ENCODE results near the gene TMEM178B.
"Not testable (repeated sequence)": the region's sequence is repeated elsewhere in the genome, so short reads cannot be mapped to it uniquely, and the experiment has no call there.

The TMEM178B gene

DNA sequence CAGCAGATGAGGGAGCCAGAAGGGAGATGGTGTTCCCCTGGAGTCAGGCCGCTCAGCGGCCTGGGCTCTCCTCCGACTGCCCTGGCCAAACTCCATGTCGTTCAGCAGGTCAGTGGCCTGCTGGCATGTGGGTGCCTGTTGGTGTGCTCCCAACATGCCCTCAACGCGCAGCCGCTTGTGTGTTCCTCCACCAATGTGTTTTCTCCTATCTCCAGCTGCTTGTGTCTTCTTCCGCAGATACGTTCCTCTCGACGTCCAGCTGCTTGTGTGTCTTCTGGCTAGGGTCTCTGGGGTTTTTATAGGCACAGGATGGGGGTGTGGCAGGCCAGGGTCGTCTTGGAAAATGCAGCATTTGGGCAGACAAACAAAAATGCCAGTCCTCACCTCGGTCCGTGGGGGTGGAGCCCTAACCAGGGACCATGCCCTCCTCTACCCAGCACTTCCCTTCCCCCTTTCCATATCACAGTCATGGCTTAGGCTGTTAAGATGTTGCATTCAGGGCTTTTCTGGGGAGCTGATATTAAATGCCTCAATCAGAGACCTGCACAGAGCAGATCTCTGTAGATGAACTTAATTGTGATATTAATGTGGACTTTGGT lies 111.6 kb downstream of the TMEM178B start:
- DNase-seq, result no peak

DNA sequence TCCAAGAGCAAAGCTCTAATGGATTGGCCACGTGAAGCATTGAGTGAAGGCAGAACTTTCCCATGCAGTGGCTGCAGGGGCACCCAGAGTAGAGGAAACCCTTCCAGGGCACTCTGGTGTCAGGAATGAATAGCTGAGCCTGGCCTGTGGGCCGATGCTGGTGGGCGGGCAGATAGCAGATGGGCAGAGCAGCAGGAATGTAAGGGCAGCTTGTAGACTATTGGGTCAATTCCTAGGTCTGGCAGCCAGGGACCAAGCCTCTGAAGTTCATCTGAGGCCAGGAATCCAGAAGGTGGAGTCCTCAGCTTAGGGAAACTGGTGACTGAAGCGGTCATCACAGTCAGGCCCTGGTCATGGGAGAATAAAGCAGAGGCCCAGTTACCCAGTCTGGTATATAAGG lies 115.4 kb downstream of the TMEM178B start:
- DNase-seq, result no peak

DNA sequence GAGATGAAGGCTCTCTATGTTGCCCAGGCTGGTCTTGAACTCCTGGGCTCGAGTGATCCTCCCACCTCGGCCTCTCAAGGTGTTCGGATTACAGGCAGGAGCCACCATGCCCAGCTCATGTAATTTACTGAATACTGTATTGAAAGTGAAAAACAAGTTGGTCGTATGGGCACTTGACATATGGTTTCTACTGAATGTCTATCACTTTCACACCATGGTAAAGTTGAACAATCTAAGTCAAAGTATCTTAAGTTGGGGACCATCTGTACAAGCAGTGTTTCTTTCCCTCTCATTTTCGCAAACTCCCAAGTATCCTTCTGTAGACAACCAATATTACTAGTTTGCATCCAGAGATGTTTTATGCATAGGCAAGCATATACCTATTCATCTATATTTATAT lies 116.6 kb downstream of the TMEM178B start:
- no peak for DNase-seq

DNA sequence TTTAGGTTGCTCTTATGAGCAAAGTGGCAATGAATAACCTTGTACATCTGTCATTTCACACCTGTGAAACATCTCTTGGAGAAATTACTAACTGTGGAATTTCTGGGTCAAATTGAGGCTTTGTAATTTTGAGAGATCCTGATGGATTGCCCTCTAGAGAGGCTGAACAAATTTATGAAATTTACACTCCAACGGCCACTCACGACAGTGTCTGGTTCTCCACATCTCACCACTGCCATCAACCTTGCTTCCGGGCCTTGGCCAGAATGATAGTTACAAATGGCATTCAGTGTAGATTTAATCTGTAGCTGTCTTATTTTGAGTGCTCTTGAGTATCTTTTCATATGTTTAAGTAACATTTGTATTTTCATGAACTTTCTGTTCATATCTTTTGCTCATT lies 117.4 kb downstream of the TMEM178B start:
- no peak for DNase-seq

DNA sequence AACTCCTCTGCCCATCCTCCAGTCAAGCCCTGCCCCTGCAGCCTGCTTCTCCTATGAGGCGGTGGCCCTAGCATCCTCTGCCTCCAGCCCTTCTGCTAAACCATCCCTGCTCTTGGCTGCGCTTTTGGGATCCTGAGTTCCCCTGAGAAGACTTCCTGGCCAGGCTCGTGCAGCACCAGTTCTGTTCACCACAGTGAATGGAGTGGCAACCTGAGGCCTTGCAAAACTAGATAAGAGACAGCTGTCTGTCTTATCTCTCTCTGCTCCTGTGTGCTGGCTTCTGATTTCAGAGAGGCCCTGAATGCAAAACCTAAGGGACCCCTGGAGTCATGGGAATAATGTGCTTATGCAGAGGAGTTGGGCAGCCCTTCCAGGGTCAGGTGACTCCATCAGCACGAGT lies 119.2 kb downstream of the TMEM178B start:
- DNase-seq, result no peak

DNA sequence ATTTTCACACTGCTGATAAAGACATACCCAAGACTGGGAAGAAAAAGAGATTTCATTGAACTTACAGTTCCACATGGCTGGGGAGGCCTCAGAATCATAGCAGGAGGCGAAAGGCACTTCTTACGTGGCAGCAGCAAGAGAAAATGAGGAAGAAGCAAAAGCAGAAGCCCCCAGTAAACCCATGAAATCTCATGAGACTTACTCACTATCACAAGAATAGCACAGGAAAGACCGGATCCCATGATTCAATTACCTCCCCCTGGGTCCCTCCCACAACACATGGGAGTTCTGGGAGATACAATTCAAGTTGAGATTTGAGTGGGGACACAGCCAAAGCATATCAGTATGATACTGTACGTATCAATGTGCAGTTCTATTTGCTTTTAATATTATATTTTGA lies 121.9 kb downstream of the TMEM178B start:
- not testable (repeated sequence) for DNase-seq

DNA sequence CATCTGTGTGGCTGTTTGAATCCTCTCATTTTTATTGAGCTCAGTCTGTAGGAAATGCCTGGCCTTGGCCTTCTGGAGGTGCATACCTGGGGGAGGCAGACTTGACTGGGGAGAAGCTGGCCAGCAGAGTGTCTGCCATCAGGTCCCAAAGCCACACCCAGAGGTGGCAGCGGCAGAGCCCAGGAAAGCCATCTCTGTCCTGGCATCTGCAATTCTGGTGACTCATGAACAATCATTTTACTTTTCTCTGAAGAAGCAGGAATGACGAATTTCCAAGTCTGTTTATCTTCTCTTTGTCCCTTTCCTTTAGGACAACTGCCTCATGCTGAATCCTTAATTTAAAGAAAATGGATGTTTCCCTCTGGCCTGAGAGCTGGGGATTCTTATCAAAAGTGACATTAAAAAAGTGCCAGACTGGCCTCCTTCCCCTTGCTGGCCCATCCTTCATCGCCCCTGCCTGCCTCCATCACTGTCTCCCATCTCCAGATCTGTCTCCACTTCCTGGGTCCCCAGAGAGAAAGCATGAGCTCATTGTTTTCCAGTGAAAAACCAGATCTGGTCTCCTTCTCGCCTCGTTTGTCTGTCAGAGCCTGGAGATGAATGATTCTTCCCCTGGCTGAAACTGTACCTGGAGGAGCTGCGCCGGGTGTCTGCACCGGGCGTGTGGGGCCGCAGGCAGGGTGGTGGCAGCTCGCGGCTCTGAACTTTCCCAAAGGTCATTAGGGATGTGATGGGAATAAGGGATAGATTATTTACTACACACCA lies 124.5 kb downstream of the TMEM178B start:
- no peak for DNase-seq

DNA sequence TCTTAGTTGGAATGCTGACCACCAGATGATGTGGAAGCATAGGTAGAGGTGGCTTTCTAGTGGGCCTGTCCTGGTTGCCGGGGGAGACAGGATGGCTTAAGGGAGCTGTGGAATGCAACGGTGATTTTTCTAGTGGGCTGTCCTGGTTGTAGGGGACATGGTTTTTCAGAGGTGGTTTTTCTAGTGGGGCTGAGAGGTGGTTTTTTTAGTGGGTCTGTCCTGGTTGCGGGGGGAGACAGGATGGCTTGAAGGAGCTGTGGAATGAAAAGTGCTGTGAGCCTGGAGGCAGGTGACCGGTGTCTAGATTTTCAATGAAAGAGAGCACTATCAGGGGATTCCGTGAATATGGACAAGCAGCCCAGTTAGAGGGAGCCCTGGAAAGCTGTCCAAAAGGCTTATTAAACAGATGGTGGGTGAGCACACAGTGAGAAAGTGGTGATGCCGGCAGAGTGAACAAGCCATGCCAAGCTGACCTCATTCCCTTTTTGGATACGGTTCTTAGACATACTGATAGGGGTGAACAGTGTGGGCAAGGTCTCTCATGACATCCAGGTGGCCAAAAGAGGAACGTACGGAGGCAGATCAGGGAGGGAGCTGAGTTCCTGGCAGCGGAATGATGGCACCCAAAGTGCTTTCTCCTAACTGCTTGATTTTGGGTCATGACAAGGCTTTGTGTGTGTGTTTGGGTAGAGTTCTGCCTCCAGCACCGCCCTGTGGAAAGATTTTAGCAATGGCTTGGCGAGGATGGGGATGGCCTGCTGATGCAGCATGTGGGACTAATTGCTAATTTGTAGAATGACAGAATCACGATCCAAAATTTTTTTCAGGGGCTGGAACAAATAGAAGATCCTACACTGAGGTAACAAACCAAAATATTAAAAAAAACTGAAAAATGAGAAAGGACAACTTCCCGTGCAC lies 126.6 kb downstream of the TMEM178B start:
- DNase-seq, result no peak

DNA sequence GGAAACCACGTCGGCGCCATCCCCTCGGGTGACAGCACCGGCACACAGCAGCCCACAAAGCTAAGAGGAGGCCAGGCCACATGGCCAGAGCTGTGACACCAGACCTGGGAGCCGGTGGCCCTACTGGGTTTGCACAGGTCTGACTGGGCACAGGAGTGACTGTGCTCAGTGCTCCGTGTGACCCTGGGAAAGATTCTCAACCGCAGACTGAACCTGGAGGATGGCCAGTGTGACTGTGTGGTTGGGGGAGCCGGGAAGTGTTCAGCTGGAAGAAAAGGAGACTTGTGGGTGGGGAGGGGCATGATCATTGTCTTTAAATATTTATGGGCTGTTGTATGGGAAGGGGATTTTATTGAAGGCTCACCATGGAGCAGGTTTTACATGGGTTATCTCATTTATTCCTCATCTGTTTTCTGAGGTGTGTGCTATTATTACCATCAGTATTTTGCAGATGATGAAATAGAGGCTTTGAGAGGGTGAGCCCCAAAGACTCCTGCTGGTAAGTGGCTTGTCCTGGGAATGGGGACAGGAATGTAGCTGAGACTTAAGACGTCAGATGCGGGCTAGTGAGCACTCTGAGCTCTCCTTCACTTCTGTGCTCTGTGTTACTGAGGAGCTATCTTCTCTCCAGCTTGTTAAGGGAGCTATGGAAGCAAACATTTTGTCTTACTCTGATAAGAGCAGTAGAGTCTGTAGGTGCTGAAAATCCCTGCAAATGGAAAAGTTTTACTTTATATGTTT lies 127.5 kb downstream of the TMEM178B start:
- no peak for DNase-seq

DNA sequence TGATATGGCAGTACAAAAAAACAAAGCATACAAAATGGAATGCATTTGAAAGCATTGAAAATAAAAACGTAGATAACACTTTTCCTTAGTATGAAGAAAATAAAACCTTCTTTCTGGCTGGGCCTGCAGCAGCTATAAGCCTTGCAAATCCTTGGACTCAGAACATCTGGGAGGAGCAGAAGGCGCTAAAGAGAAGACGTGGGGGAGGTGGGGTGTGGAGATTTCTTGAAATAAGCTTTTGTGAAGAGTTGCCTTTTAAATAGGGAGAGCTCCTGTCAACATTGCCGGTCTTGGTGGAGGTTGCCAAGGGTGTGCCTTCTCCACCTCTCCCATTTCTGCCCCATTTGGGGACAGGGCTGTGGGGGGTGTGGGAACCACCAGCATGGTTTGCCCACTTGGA lies 128.7 kb downstream of the TMEM178B start:
- no peak for DNase-seq

DNA sequence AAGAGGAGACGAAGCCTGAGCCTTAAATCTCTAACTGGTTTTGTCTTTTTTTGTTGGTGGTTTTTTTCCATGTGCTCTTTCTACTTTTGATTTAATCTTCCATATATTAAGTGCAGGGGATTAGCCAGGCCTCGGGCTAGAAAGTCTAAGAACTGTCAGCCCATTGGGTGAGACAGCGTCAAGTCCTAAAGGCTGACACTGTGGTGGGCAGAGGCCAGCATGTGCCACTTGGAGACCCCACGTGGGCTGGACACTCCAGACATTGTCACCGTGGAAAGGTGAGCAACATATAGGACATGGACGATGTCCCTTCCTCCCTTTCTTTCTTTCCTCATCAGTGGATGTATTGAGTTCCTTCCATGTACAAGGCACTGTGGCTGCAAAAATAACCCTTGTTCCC lies 129.3 kb downstream of the TMEM178B start:
- no peak for DNase-seq

DNA sequence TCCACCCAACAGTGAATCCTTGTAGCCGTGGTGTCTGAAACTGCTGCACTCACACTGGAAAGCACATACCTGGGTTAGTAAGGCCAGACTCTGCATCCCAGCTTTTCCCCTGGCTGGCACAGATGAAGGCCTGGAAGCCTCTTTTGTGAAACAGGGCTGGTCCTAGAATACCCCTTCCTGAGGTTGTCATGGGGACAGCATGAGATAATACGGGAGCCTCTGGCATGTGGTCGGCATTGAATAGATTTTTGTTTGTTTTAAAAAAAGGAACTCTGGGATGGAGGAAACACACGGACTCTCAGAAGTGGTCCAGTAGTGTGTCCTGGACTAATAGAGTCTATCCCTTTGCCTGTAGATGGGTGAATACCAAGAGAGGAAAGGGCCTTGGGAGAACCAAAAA lies 129.7 kb downstream of the TMEM178B start:
- DNase-seq, result no peak

DNA sequence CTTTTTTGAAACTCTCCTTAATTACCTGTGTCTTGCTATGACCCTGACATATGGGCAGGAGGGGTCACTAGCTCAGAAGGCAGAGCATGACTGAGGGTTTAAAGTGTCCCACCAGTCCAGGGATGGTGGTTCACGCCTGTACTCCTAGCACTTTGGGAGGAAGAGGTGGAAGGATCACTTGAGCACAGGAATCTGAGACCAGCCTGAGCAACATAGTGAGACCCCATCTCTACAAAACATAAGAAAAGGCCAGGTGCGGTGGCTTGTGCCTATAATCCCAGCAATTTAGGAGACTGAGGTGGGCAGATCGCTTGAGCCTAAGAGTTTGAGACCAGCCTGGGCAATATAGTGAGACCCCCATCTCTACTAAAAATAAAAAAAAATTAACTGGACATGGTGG lies 133.8 kb downstream of the TMEM178B start:
- no peak for DNase-seq

DNA sequence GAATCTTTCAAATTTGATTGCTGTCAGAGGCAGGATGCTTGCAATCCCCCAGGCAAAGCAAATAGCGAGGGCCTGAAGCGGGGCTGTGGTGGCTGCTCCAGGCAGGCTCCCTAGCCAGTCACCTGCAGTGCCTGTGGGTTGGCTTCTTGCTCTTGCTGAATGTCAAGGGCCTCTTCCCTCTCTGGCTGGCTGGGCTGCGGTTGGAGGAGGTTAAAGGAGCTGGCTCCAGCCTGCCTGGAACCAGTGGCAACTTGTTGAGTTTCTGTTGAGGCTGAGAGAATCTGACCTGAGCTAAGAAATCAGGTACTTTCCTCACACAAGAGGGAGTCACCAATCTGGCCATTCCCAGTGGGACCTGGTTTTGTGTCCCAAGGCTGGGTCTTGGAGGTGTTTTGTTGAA lies 134.7 kb downstream of the TMEM178B start:
- no peak for DNase-seq

DNA sequence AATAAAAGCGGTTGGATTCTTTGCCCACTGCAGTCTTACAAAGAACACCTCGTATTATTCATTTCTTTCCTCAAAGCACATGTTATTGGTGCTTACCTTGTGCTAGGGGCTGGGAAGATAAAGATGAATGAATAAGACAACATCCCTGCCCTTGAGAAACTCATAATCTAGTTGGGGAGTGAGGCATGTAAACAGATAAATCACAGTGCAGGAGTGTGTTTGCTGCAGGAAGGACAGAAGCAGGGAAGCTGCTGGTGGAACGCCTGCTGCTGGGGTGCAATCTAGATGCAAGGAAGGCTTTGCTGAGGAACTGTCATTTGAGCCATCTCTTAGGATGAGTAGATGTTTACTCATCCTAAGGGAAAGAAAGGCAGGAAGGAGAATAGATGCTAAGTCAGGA lies 135.6 kb downstream of the TMEM178B start:
- no peak for DNase-seq

DNA sequence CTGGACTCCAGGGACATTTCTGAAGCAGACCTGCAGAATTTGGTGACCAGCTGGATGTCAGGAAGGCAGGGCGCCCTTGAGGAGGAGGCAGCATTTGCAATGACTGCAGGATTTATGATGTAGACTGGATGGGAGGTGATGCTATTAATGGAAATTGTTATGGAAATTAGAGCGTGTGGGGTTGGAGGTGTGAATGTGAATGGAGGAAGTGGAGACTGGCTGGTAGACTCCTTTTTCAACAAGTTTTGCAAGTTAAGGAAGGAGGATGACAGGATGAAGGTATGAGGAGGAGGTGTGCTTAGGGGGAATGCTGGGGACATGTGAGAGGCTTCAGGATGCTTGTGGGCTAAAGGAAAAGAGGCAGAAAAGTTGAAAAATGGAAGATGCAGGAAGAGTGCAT lies 137.0 kb downstream of the TMEM178B start:
- no peak for DNase-seq

DNA sequence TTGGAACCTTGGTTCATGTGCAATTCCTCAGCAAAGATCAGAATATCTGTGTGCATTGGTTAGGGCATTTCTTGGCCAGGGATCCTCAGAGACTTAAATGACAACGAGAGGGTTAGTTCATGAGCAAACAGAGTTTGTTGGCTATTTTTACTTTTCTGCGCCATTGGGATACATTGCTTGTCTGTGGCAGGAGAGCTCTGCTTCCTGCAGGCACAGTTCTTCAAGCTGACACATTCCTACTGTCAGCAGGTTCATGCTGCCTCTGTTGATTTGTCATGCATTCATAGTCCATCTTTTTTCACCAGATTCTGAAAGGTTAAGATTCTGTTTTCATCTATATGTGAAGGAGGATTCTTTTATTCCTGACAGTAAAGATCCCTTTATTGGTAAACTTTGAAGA lies 139.4 kb downstream of the TMEM178B start:
- no peak for DNase-seq

DNA sequence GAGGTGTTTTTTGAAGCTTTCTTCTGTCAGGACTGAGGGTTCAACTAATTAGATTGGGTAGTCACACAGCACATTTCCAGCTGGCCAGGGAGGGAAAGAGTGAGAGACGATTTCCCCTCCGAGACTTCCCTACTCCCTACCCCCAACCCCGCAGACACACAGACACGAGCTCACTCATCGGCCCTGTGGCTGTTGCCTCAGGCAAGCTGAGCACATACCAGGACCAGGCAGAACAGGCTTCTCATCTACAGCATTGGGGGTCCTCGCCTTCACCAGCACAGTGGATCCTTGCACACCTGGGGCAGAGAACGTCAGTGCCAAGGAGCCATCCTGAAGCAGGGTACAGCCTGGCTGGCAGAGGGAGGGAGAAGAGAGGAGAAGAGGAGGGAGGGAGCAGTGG lies 144.1 kb downstream of the TMEM178B start:
- DNase-seq, result no peak

DNA sequence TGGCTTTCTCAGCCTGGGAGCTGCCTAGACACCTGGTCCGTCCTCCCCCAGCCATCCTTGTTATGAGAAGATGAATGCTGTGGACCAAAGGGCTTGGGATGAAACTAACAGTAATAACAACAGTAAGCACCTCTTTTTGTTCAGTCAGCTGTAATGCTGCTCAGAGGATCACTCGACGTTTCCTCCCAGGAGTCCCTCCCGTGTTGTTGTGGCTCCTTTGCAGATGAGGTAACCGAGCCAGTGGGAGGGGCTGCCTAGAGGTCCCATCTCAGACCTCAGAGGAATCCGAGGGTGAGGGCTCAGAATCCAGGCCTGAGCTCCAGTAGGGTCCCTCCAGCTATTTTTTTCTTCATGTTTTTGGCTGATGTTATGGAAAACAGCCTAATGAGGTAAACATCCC lies 145.1 kb downstream of the TMEM178B start:
- no peak for DNase-seq

DNA sequence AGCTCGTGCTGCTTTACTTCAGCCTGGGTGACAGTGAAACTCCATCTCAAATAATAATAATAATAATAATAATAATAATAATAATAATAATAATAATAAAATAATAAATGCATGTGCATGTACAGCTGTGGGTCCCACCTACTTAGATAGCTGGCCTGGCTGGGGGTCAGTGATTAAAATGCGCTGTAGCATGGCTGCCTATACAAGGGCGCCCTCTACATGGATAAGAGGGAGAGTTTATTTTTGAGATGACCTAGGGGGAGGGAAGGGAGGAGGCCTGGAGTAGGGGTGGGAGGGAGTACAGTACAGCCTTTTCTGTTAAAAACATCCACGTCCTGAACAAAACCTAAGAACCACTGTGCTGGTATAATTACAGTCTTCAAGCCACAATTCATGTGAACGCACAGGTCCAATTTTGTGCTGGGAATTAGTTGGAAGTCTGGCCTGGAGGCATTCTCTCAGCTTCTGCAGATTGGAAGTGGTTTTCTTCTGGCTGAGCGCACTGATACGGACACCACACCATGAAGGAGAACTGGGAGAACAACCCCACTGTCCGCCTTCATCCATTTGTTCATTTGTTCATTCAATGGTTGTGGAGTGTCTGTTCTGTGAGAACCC lies 146.5 kb downstream of the TMEM178B start:
- no peak for DNase-seq

DNA sequence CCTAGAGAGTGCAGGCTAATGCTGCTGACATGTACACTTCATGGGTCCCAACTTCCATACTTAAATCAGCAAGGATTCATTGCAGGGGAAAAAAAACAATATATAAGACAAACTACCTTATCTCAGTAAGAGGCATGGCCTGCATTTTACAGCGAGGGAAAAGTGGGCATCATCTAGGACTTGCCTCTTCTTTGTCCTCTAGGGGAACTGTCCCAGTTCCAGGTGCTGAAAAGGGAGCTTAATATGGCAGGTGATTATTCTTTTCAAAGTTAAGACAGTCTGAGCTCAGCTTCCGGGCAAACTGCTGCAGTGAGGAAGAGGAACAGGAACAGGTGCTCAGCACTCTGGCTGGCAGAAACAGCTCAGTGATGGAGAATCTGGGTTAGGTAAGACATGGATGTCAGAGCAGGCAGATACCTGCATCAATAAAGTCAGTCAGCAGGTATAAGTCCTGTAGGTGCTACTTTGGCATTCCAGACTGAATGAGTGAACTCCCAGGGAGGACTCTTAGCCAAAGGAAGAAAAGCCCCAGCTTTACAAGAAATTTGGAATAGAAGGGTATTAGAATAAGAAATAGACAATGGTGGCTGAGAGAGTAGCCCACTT lies 147.2 kb downstream of the TMEM178B start:
- no peak for DNase-seq

DNA sequence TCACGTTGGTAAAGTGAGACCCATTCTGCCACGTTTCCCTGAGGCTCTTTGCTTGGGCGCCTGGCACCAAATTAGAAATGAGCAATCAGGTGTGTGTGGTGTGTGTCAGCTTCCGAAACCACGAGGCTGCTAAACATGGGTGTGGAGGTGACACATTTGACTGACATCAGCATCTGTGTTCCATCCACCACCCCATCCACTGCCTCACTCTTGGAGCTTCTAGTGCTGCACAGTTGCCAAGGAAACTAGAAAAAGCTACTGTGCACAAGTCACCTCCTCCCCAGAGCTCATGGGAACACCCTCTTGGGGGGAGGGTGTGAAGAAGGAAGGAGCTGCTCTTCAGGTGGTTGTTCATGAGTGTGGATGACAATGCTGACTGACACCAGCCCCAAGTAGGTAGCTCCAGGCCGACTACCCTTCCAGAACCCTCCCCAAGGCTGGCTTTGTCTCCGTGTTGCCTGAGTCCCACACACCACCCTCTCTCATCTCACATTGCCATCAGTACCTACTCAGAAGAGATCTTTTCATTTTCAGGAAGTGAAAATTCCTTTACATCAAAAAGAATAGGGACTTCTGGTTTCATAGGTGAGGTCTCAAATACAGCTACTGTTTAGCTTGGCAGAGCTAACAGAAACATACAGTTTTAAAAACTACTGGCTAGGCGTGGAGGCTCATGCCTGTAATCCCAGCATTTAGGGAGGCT lies 152.2 kb downstream of the TMEM178B start:
- DNase-seq, result no peak
